Gastrocnemius medialis (tissue), 4 donors: Measurements from ENCODE around the gene CAP1. TPM values are rescaled to one million over a fixed set of nuclear protein-coding genes. Genes with fewer than 3 reads are reported as not detected.

Experiments used
- ATAC-seq, 2 donors: fragments of 150-250 bp; one replicate each; pipeline ENCODE4 v1.9.1; 2016
- DNase-seq, 2 donors: peaks; one replicate each; pipeline ENCODE4 v3.0.0-alpha.2; 2019
- H3K27ac ChIP-seq, 4 donors: fragments of 200-600 bp; sonication (generic); 1 replicate in 1 of 4; 2 replicates in 3 of 4; pipeline ENCODE4 v1.5.1; 2016 to 2018; ENCODE audit warnings: mild to moderate bottlenecking in 2 of 4, moderate library complexity in 1 of 4
- H3K27me3 ChIP-seq, 3 donors: fragments of 200-600 bp; sonication (generic) in 2 of 3; 1 replicate in 1 of 3; 2 replicates in 2 of 3; pipeline versions ENCODE4 v1.5.1 to v1.6.0; 2016 to 2019; ENCODE audit warnings: mild to moderate bottlenecking in 1 of 3, moderate library complexity in 1 of 3
- H3K36me3 ChIP-seq, 2 donors: fragments of 200-600 bp; sonication (generic) in 1 of 2; one replicate each; pipeline ENCODE4 v1.5.1; 2017 to 2018
- H3K4me1 ChIP-seq, 2 donors: fragments of 200-600 bp; sonication (generic) in 1 of 2; one replicate each; pipeline ENCODE4 v1.5.1; 2016 to 2017; ENCODE audit warnings: mild to moderate bottlenecking in 2 of 2
- H3K4me3 ChIP-seq, 4 donors: fragments of 200-600 bp; sonication (generic) in 3 of 4; 1 replicate in 1 of 4; 2 replicates in 3 of 4; pipeline ENCODE4 v1.5.1; 2016 to 2019; ENCODE audit warnings: mild to moderate bottlenecking in 2 of 4
- H3K9me3 ChIP-seq, 3 donors: fragments of 200-600 bp; sonication (generic) in 2 of 3; 1 replicate in 1 of 3; 2 replicates in 2 of 3; pipeline ENCODE4 v1.5.1; 2016 to 2019
- POLR2A ChIP-seq, 2 donors: fragments of 450-650 bp; IDR thresholded peaks; one replicate each; pipeline ENCODE4 v1.6.1; 2017; ENCODE audit warnings: antibody characterized with exemption in 2 of 2, mild to moderate bottlenecking in 2 of 2, moderate library complexity in 2 of 2
- in situ Hi-C, 4 donors: fragments of 200-750 bp; cut with MboI; loops; one replicate each; pipeline versions ENCODE4 v1.15.0 to v1.8.0; 2017; ENCODE audit warnings: low sequenced_read_pairs in 4 of 4
- intact Hi-C: fragments of 100-400 bp; cut with DNase I; formaldehyde crosslinking; loops from one replicate; pipeline ENCODE4 v1.15.1; 2023; ENCODE audit warnings: low total_unique reads
- total RNA-seq, 4 donors: library from RNA; depleted of rRNA; stranded (reverse); fragments of >200 nt; gene quantifications; one replicate each; pipeline versions ENCODE4 v1.1.0 to v1.2.3, GENCODE V29; 2016
- TF ChIP-seq, protein P1 (sequence below), 5 experiments: fragments of 450-650 bp in 3 of 5; fragments of 200-600 bp in 2 of 5; sonication (generic) in 2 of 5; IDR thresholded peaks in 4 of 5; conservative IDR thresholded peaks in 1 of 5; 1 replicate in 4 of 5; 2 replicates in 1 of 5; pipeline ENCODE4 v1.5.1; 2016 to 2019; ENCODE audit warnings: antibody characterized with exemption in 5 of 5, mild to moderate bottlenecking in 3 of 5, moderate library complexity in 3 of 5

CAP1 gene
- total RNA-seq, 4 donors from 2014 or later = 35.5 to 67.0 (median 48.7) TPM

DNA sequence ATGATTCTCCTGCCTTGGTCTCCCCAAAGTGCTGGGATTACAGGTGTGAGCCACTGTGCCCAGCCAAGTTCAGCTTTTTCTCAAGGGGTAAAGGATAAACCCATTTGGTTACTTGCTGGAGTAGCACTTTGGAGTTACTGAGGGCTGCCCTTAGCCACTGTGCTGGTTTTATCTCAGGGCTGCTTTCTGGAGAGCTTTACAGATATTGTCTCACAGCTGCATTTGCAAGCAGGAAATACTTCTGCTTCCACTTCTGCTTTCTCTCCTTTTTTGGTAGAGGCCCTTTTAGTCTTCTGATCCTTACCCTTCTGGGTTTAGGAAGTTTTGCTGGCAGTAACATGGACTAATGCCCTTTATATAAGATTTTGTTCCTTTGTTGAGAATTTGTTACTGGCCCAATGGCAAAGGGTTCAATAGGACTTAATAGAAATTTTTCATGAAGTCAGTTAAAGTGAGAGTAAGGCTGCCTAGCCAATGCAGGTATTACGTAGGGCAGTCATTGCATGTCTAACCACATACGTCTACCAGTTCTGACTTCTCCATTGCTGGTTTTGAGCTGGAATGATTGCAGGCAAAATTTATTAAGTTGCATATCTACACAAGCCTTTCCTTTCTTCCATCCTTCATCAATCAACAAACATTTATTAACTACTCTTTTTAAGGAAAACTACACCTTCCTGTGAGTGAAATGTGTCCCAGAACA lies 24.4 kb downstream of the CAP1 start:
- in situ Hi-C loops (no loop called here), intact Hi-C loops (no loop called here)
- Histone ChIP-seq H3K27me3 (no peaks in the 10 kb centered on the region), H3K9me3 (no peaks in the 10 kb centered on the region), H3K27ac (no peak overlapping the region), H3K4me3 (no peak overlapping the region), H3K36me3 (peaks cover 6 to 99% of the 10 kb centered on the region in 2 donors), H3K4me1 (peaks cover 8 to 10% of the 10 kb centered on the region in 2 donors)
- peak in 1 of 2 donors; percentile 30 for ATAC-seq
- TF ChIP-seq, protein P1, sequence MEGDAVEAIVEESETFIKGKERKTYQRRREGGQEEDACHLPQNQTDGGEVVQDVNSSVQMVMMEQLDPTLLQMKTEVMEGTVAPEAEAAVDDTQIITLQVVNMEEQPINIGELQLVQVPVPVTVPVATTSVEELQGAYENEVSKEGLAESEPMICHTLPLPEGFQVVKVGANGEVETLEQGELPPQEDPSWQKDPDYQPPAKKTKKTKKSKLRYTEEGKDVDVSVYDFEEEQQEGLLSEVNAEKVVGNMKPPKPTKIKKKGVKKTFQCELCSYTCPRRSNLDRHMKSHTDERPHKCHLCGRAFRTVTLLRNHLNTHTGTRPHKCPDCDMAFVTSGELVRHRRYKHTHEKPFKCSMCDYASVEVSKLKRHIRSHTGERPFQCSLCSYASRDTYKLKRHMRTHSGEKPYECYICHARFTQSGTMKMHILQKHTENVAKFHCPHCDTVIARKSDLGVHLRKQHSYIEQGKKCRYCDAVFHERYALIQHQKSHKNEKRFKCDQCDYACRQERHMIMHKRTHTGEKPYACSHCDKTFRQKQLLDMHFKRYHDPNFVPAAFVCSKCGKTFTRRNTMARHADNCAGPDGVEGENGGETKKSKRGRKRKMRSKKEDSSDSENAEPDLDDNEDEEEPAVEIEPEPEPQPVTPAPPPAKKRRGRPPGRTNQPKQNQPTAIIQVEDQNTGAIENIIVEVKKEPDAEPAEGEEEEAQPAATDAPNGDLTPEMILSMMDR (IDR thresholded peaks at IDR 0.05 in 4 of 5, conservative IDR thresholded peaks at IDR 0.05 in 1 of 5) = no peak
- TF ChIP-seq POLR2A (IDR thresholded peaks at IDR 0.05) = no peak
- no peak for DNase-seq

DNA sequence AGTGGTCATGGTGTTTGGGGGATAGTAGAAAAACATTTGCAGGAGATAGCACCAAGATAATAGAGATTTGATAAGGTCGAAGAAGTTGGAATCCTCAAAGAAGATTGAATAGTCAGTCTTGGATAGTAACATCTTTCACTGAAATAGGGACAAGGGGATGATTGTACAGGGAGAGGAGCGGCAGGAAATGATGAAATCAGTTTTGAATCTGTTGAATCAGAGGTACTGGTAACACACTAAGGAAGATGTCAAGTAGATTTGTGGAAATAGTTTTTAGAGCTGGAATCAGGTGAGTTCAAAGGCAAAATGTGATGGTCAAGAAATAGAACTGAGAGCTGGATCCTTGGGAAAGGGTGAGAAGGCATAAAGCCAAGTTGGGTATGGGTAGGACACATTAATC lies 26.5 kb downstream of the CAP1 start:
- ATAC-seq = no peak
- Histone ChIP-seq H3K4me3 (no peak overlapping the region), H3K27ac (no peak overlapping the region), H3K36me3 (peaks cover 9 to 99% of the 10 kb centered on the region in 2 donors), H3K9me3 (no peaks in the 10 kb centered on the region), H3K27me3 (no peaks in the 10 kb centered on the region), H3K4me1 (no peaks in the 10 kb centered on the region)
- in situ Hi-C loops = no loop called here
- intact Hi-C loops = no loop called here
- DNase-seq = no peak
- TF ChIP-seq, protein P1 (IDR thresholded peaks at IDR 0.05 in 4 of 5, conservative IDR thresholded peaks at IDR 0.05 in 1 of 5) = no peak
- TF ChIP-seq POLR2A (IDR thresholded peaks at IDR 0.05) = no peak

DNA sequence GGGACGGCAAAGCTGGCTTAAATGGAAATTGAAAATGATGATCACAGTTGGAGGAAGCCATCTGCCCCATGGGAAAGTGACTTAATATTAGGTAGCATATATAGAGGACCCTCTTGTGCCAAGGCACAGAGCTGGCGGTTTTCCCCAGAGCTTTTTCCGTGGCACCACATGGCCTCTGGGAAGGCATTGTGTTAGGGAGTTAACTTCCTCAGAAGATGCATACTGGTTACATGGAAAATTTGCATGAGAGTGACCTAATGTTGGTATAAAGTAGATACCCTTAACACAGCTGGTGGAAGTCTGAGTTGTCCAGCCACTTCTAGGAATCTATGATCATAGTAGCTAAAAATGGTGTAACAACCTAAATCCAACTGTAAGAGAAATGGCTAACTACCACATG lies 27.3 kb downstream of the CAP1 start:
- TF ChIP-seq, protein P1 (IDR thresholded peaks at IDR 0.05 in 4 of 5, conservative IDR thresholded peaks at IDR 0.05 in 1 of 5) = no peak
- no peak for TF ChIP-seq POLR2A (IDR thresholded peaks at IDR 0.05)
- Histone ChIP-seq H3K9me3 (no peaks in the 10 kb centered on the region), H3K4me1 (no peaks in the 10 kb centered on the region), H3K27me3 (no peaks in the 10 kb centered on the region), H3K27ac (no peak overlapping the region), H3K36me3 (peaks cover 9 to 99% of the 10 kb centered on the region in 2 donors), H3K4me3 (no peak overlapping the region)
- DNase-seq = no peak
- in situ Hi-C loops = no loop called here
- no peak for ATAC-seq
- intact Hi-C loops = no loop called here

DNA sequence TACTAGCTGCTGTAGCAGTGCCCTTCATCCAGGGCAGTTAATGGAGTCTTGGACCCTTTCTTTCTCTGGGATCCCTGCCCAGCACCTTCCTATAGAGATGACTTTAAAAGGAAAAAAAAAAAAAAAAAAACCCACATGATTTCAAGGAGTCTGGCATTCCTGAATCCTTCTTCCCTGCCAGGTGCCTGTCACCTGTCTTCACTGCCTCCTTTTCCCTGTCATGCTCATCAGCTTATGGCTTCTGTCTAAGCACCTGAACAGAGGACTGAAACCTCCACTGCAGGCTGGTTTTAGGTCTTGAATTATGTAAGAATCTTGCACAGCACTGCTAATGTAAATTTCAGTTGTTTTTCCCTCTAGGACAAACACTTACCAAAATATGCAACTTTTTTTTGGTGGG lies 31.6 kb downstream of the CAP1 start:
- H3K36me3 ChIP-seq = peaks cover 6 to 70% of the 10 kb centered on the region in 2 donors
- no peak for TF ChIP-seq POLR2A (IDR thresholded peaks at IDR 0.05)
- TF ChIP-seq, protein P1 (IDR thresholded peaks at IDR 0.05 in 4 of 5, conservative IDR thresholded peaks at IDR 0.05 in 1 of 5) = no peak
- no peaks in the 10 kb centered on the region for H3K4me1 ChIP-seq
- no peak overlapping the region for H3K4me3 ChIP-seq
- DNase-seq = no peak
- H3K9me3 ChIP-seq = no peaks in the 10 kb centered on the region
- in situ Hi-C loops = no loop called here
- no peaks in the 10 kb centered on the region for H3K27me3 ChIP-seq
- intact Hi-C loops = no loop called here
- ATAC-seq = no peak
- H3K27ac ChIP-seq = no peak overlapping the region

DNA sequence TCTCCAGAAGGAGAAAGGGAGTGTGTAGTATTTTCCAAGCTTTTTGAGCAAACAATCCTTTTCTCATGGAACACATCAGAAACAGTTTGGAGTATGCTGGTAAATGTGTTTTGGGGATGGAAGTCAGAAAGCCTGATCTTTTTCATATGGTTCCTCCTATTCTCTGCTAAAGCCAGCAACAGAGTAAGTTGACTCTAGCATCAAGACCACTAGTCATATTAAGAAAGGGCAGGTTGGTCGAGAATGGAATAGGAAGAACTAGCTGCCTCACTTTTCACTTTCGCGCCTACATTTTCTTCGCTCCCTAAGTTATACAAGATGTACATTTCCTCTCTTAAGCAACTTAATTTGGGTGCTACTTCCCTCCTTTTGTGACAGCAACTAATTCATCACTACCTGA lies 32.5 kb downstream of the CAP1 start:
- DNase-seq = no peak
- Histone ChIP-seq H3K36me3 (peaks cover 6 to 68% of the 10 kb centered on the region in 2 donors), H3K4me3 (no peak overlapping the region), H3K9me3 (no peaks in the 10 kb centered on the region), H3K4me1 (no peaks in the 10 kb centered on the region), H3K27me3 (no peaks in the 10 kb centered on the region), H3K27ac (no peak overlapping the region)
- intact Hi-C loops (no loop called here), in situ Hi-C loops (no loop called here)
- ATAC-seq = no peak
- TF ChIP-seq POLR2A (IDR thresholded peaks at IDR 0.05) = no peak
- TF ChIP-seq, protein P1 (IDR thresholded peaks at IDR 0.05 in 4 of 5, conservative IDR thresholded peaks at IDR 0.05 in 1 of 5) = no peak
